NCI-H128 (cell line): ENCODE measurements around the gene TMEM178B.
"Not testable (repeated sequence)": the region's sequence is repeated elsewhere in the genome, so short reads cannot be mapped to it uniquely, and the experiment has no call there.

Experiments used
- DNase-seq: peaks from one replicate; lab custom pipeline; 2025; ENCODE audit not compliant: unreplicated experiment; lab: John Stamatoyannopoulos, UW

TMEM178B gene

GRCh38 chr7:141302617-141303016 lies 228.8 kb downstream of the TMEM178B start:
- no peak for DNase-seq

DNA sequence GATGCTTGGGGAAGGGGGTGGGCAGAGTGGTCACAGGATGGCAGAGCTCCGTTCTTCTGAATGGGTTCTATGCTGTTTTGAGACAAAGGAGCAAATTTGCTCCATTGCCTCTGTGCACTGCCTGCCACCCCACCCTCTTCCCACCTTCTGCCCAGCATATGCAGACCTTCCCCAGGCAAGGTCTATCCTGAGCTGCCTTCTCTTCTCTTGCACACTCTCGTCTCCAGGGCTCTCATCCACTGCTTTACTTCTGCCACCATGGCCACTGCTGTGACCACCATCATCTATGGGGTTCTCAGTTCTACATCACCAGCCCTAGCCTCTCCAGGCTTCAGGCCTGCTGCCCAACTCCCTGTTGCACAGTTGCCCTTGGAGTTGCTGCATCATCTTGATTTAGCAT lies 230.4 kb downstream of the TMEM178B start:
- DNase-seq: no peak

DNA sequence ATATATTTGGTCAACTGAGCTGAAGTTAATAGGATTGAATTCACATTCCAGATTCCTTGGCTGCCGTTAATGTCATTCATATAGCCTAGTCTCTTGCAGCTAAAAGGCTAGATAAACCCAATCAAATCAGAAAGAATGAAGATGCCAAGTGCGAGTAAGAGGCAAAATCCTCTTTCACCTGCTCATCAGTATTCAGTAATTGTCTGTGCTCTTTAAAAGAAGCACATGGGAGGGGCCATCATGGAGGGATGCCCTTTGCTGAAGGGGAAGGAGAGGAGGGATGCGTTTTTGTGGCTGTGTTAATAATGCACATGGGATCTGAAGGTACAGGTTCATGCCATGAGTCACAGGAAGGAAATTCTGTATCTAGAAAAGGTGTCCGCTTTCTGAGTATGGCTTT lies 232.2 kb downstream of the TMEM178B start:
- DNase-seq: no peak

DNA sequence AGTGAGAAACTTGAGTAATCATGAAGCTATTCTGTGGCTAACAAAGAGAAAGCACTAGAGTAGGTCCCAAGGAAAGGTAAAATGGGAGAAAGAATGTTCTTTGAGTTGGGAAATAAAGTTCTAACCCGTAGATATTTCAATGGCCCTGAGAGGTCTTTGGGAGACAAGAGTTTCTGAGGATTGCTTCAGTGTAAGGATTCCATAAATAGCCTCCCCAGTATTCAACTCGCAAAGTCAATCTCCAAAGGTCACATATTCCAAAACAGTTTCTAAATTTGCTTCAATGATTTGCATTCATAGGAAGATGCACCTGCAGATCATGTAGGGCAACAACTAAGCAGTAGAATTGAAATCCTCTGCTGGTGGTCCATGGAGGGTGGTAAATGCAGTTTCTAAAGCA lies 238.5 kb downstream of the TMEM178B start:
- no peak for DNase-seq

DNA sequence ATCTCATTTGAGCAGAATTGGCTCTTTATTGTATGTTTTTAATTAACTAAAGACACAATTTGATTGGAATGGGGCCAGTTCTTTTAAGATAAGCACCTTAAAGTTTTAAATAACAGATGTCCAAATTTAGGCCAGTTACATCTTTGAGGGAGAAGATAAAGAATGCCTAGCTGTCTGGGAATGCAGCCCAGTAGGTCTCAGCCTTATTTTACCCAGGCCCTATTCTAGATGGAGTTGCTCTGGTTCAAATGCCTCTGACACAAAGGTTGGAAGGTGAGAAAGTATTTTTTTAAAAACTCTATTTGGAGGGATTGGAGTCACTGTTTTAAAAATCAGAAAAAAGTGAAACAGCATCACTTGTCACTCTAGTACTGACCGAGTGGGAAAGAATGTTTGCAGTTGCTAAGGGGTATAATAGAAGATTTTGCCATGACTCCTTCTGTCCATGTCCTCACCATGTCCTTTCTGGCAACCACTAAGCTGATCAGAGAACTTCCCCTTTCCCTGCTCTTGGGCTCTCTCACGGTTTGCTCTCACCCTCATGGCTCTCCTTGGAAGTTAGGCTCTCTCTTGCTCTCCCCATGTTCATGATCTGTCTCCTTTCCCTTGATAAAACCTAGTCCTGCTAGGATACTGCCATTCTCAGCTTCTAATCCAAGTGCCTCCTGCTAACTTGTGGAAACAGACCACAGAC lies 239.1 kb downstream of the TMEM178B start:
- no peak for DNase-seq

DNA sequence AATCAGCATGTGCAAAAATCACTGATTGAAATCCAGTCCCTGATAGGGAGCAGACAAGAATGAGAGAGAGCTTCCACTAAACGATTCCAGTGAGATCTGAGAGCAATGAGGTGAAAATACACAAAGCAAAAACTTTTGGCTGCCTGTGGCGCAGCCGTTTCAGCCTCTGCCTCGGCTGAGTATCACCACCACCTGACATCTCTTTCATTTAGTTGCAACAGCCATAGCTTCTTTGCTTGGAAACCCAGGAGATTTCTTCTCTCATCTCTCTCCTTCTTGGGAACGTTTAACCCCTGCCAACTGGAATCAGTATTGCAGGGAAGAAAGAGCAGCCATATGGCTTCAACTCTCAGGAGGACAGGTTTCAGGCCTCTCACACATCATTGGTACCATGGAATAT lies 240.0 kb downstream of the TMEM178B start:
- no peak for DNase-seq

- DNase-seq: no peak
These were observed 243.2 kb downstream of the TMEM178B start for GRCh38 chr7:141317033-141317585.

- no peak for DNase-seq
These were observed 246.4 kb downstream of the TMEM178B start for GRCh38 chr7:141320287-141320686.

DNA sequence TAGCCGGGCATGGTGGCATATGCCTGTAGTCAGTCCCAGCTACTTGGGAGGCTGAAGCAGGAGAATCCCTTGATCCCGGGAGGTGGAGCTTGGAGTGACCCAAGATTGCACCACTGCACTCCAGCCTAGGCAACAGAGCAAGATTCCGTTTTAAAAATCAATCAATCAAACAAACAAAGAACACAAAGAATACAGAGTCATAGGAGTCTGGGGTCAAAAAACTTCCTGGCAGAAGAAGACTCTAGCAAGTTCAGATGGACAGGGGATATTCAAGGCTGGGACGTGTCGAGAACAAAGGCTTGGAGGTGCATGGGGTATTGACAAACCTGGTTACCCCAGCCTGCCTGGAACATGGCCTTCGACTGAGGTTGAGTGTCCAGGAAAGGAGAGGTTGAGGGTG lies 248.5 kb downstream of the TMEM178B start:
- no peak for DNase-seq

DNA sequence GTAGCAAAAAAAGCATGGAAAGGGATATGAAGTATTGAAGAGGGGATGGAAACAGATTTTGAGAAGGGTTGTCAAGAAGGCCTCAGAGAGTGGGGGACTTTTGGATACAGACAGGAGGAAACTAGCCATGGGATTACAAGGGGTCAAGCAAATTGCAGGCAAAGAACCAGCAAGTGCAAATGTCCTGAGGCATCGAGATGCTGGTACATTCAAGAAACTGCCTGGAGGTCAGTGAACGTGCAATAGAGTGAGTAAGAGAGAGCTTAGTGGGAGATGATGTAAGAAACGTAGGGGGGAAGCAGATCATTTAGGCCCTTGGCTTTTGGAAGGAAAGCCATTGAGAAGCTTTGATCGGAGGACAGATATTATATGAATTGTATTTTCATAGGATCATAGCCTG lies 250.0 kb downstream of the TMEM178B start:
- no peak for DNase-seq

- no peak for DNase-seq
These were observed 251.0 kb downstream of the TMEM178B start for GRCh38 chr7:141324870-141325269.

- no peak for DNase-seq
These were observed 251.4 kb downstream of the TMEM178B start for GRCh38 chr7:141325275-141325674.

DNA sequence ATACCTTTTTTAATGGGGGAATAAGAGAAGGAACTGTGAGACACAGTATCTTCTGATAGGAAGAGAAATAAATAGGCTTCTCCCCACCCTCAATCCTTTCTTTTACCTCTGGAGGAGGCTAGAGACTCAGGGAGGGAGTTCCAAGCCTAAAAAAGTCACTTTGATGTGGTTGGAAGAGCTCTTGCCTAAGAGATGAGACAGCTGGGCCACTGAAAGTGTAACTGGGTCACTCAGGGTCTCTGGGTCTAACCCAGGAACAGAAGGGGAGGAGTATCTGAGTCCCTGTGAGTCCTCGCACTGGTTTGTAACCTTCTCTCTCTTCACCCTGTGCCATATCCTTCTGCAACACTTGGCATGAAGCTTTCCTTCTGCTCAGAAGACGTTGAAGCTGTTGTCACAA lies 254.4 kb downstream of the TMEM178B start:
- DNase-seq: no peak

DNA sequence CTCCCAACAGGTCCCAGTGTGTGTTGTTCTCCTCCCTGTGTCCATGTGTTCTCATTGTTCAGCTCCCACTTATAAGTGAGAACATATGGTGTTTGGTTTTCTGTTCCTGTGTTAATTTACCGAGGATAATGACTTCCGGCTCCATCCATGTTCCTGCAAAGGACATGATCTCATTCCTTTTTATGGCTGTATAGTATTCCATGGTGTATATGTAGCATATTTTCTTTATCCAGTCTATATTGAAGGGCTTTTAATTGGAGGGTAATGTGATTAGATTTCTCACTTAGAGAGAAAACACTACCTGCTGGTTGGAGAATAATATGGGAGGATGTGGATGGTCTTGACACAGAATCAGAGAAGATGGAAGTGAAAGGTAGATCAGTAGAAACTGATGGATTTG lies 256.4 kb downstream of the TMEM178B start:
- DNase-seq: not testable (repeated sequence)

- DNase-seq: no peak
These were observed 259.6 kb downstream of the TMEM178B start for GRCh38 chr7:141333459-141333858.

GRCh38 chr7:141335164-141335563 lies 261.3 kb downstream of the TMEM178B start:
- DNase-seq: no peak

DNA sequence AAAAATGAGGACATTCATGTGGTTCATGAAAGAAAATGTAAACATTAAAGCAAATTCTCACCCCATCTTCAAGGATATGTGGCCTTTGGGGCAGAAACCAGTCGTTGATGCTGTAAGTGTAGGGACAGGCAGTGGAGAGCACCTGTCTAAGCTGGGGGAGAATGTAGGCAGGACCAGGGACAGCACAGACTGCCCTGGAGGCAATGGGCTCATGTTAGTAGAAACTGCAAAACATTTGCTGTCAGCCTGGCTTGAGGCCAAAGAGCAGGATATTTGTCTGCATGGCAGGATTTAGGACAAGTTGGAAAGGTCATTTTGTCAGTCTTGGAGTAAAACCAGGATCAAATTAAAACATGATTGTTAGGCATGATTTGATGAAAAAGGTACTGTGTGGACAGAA lies 265.7 kb downstream of the TMEM178B start:
- no peak for DNase-seq

GRCh38 chr7:141340991-141341390 lies 267.1 kb downstream of the TMEM178B start:
- DNase-seq: no peak

- DNase-seq: no peak
These were observed 269.0 kb downstream of the TMEM178B start for GRCh38 chr7:141342621-141343408.

GRCh38 chr7:141344153-141344935 lies 270.5 kb downstream of the TMEM178B start:
- DNase-seq: no peak

- no peak for DNase-seq
These were observed 274.9 kb downstream of the TMEM178B start for GRCh38 chr7:141348728-141349127.
